Anterior cingulate cortex (tissue), 58 donors: ENCODE results near the gene LILRB2.
"Not testable (repeated sequence)": the region's sequence is repeated elsewhere in the genome, so short reads cannot be mapped to it uniquely, and the experiment has no call there.

Experiments
- DNase-seq, 58 donors: peaks; one replicate each; lab custom pipeline; 2025; lab: John Stamatoyannopoulos, UW

The LILRB2 gene

GRCh38 chr19:54307389-54308020 is 26.6 kb upstream of the LILRB2 start:
- no peak for DNase-seq

GRCh38 chr19:54305141-54305540 is 24.2 kb upstream of the LILRB2 start:
- DNase-seq, result no peak

GRCh38 chr19:54302257-54302656 is 21.3 kb upstream of the LILRB2 start:
- no peak for DNase-seq

- DNase-seq, result no peak
These were observed 18.6 kb upstream of the LILRB2 start for GRCh38 chr19:54299515-54299914.

- no peak for DNase-seq
These were observed 18.2 kb upstream of the LILRB2 start for GRCh38 chr19:54299126-54299498.

GRCh38 chr19:54298357-54299125 is 17.6 kb upstream of the LILRB2 start:
- no peak for DNase-seq

GRCh38 chr19:54297759-54298305 is 16.9 kb upstream of the LILRB2 start:
- DNase-seq, result no peak

- DNase-seq, result no peak
These were observed 13.6 kb upstream of the LILRB2 start for GRCh38 chr19:54294539-54294938.

GRCh38 chr19:54289160-54289559 is 8.2 kb upstream of the LILRB2 start:
- not testable (repeated sequence) for DNase-seq

GRCh38 chr19:54287456-54287855 is 6.5 kb upstream of the LILRB2 start:
- peak in 1 of 58 donors; percentile 7 for DNase-seq

GRCh38 chr19:54286283-54286682 is 5.4 kb upstream of the LILRB2 start:
- not testable (repeated sequence) for DNase-seq

GRCh38 chr19:54285427-54286056 is 4.6 kb upstream of the LILRB2 start:
- DNase-seq, result not testable (repeated sequence)

- DNase-seq, result no peak
These were observed 2.0 kb upstream of the LILRB2 start for GRCh38 chr19:54282686-54283470.

- not testable (repeated sequence) for DNase-seq
These were observed 792 bp upstream of the LILRB2 start for GRCh38 chr19:54281729-54282075.

GRCh38 chr19:54280441-54280840 is 469 bp downstream of the LILRB2 start:
- DNase-seq, result peak in 3 of 58 donors; percentile 7 to 30 (median 16)

- DNase-seq, result not testable (repeated sequence)
These were observed 885 bp downstream of the LILRB2 start for GRCh38 chr19:54280025-54280424.

- no peak for DNase-seq
These were observed 1.4 kb downstream of the LILRB2 start for GRCh38 chr19:54279406-54279962.

GRCh38 chr19:54278571-54279195 is 2.2 kb downstream of the LILRB2 start:
- not testable (repeated sequence) for DNase-seq

- not testable (repeated sequence) for DNase-seq
These were observed 2.9 kb downstream of the LILRB2 start for GRCh38 chr19:54278056-54278455.
